Measurements from ENCODE around the gene S100A10.

DNA sequence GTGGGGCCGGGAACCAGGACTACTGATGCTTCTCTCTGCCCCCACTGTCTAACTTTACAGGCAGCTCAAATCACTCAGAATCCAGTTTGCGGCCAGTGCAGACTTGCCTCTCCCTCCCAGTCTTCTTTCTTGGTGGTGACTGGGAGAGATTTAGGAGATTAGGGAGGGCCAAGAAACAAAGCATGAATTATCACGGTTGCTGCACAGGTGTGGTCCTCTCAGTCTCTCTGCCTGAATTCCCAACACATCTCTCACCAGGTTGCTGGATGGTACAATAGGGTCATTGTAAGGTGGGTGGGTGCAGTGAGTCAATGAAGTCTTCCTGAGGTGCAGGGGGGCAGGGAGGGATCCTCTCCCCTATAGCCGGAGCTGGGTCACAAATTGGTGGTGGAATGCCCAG is 30.6 kb upstream of the S100A10 start:
- TF ChIP-seq EZH2 (IDR thresholded peaks at IDR 0.05; ENCODE audit: insufficient read depth, poor library complexity, severe bottlenecking) (no peak), EZH2phosphoT487 (IDR thresholded peaks at IDR 0.05; ENCODE audit: insufficient read depth, low read depth) (no peak)
